MM.1S (cell line): ENCODE measurements around the gene MRPL28.
"Not testable (repeated sequence)": the region's sequence is repeated elsewhere in the genome, so short reads cannot be mapped to it uniquely, and the experiment has no call there.

Experiments
- EZH2 ChIP-seq: fragments of 300-600 bp; sonication (generic); optimal IDR thresholded peaks from 2 replicates; pipeline ENCODE3; 2017; ENCODE audit warnings: low read depth, mild to moderate bottlenecking, antibody characterized with exemption, low read length, mixed read lengths
- EZH2phosphoT487 ChIP-seq: fragments of 300-600 bp; sonication (generic); IDR thresholded peaks from 2 replicates; pipeline ENCODE4 v1.6.1; 2018; ENCODE audit warnings: antibody characterized with exemption, low read length
- TF ChIP-seq, protein P1 (sequence below): fragments of 300-600 bp; sonication (generic); IDR thresholded peaks from 2 replicates; pipeline ENCODE4 v1.5.1; 2016; ENCODE audit warnings: antibody characterized with exemption, low read length, mixed read lengths

DNA sequence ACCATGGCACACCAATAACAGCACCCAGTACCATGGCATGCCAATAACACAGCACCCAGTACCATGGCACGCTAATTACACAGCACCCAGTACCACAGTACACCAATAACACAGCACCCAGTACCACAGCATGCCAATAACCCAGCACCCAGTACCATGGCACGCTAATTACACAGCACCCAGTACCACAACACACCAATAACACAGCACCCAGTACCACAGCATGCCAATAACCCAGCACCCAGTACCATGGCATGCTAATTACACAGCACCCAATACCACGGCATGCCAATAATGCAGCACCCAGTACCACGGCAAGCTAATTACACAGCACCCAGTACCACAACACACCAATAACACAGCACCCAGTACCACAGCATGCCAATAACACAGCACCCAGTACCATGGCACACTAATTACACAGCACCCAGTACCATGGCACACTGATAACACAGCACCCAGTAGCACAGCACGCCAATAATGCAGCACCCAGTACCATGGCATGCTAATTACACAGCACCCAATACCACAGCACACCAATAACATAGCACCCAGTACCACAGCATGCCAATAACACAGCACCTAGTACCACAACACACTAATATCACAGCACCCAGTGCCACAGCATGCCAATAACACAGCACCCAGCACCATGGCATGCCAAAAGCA, 36.0 kb downstream of the MRPL28 start:
- TF ChIP-seq, protein P1, sequence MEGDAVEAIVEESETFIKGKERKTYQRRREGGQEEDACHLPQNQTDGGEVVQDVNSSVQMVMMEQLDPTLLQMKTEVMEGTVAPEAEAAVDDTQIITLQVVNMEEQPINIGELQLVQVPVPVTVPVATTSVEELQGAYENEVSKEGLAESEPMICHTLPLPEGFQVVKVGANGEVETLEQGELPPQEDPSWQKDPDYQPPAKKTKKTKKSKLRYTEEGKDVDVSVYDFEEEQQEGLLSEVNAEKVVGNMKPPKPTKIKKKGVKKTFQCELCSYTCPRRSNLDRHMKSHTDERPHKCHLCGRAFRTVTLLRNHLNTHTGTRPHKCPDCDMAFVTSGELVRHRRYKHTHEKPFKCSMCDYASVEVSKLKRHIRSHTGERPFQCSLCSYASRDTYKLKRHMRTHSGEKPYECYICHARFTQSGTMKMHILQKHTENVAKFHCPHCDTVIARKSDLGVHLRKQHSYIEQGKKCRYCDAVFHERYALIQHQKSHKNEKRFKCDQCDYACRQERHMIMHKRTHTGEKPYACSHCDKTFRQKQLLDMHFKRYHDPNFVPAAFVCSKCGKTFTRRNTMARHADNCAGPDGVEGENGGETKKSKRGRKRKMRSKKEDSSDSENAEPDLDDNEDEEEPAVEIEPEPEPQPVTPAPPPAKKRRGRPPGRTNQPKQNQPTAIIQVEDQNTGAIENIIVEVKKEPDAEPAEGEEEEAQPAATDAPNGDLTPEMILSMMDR, result not testable (repeated sequence)
- not testable (repeated sequence) for TF ChIP-seq EZH2phosphoT487, EZH2
